Stimulated activated CD8-positive, alpha-beta memory T cell treated with anti-CD3 and anti-CD28 coated beads, Interleukin-4, amount 100 ng/mL, for 24 hours (primary cell): ENCODE results near the gene FNBP1.
A peak's percentile ranks its signal among the peaks of the same experiment; 100 is the strongest.
"Not testable (repeated sequence)": the region's sequence is repeated elsewhere in the genome, so short reads cannot be mapped to it uniquely, and the experiment has no call there.

Source experiments
- DNase-seq: peaks from one replicate; pipeline ENCODE4 v3.0.0-alpha.2; 2020; ENCODE audit warnings: low read depth

FNBP1 gene

GRCh38 chr9:129991139-129991538 lies 51.9 kb downstream of the FNBP1 start:
- DNase-seq: not testable (repeated sequence)

GRCh38 chr9:129990269-129991010 lies 52.5 kb downstream of the FNBP1 start:
- no peak for DNase-seq

GRCh38 chr9:129989740-129990139 lies 53.2 kb downstream of the FNBP1 start:
- no peak for DNase-seq

GRCh38 chr9:129989362-129989708 lies 53.7 kb downstream of the FNBP1 start:
- no peak for DNase-seq

- DNase-seq: no peak
Observed at GRCh38 chr9:129988607-129989361, 54.2 kb downstream of the FNBP1 start.

GRCh38 chr9:129987941-129988340 lies 55.0 kb downstream of the FNBP1 start:
- no peak for DNase-seq

- no peak for DNase-seq
Observed at GRCh38 chr9:129987047-129987446, 55.9 kb downstream of the FNBP1 start.

GRCh38 chr9:129984589-129984988 lies 58.4 kb downstream of the FNBP1 start:
- not testable (repeated sequence) for DNase-seq

- DNase-seq: no peak
Observed at GRCh38 chr9:129983891-129984290, 59.1 kb downstream of the FNBP1 start.

GRCh38 chr9:129981180-129981907 lies 61.6 kb downstream of the FNBP1 start:
- no peak for DNase-seq

GRCh38 chr9:129980224-129980623 lies 62.8 kb downstream of the FNBP1 start:
- DNase-seq: not testable (repeated sequence)

GRCh38 chr9:129979071-129979745 lies 63.8 kb downstream of the FNBP1 start:
- no peak for DNase-seq

- no peak for DNase-seq
Observed at GRCh38 chr9:129972816-129973215, 70.2 kb downstream of the FNBP1 start.

GRCh38 chr9:129968690-129969485 lies 74.1 kb downstream of the FNBP1 start:
- DNase-seq: no peak

- DNase-seq: no peak
Observed at GRCh38 chr9:129964901-129965734, 77.9 kb downstream of the FNBP1 start.

- peak; percentile 54 for DNase-seq
Observed at GRCh38 chr9:129962889-129963703, 79.9 kb downstream of the FNBP1 start.

GRCh38 chr9:129962451-129962864 lies 80.5 kb downstream of the FNBP1 start:
- no peak for DNase-seq

GRCh38 chr9:129958796-129959195 lies 84.2 kb downstream of the FNBP1 start:
- DNase-seq: no peak

GRCh38 chr9:129954868-129955550 lies 88.0 kb downstream of the FNBP1 start:
- no peak for DNase-seq
